ENCODE measurements around the gene TH.

The TH gene

DNA sequence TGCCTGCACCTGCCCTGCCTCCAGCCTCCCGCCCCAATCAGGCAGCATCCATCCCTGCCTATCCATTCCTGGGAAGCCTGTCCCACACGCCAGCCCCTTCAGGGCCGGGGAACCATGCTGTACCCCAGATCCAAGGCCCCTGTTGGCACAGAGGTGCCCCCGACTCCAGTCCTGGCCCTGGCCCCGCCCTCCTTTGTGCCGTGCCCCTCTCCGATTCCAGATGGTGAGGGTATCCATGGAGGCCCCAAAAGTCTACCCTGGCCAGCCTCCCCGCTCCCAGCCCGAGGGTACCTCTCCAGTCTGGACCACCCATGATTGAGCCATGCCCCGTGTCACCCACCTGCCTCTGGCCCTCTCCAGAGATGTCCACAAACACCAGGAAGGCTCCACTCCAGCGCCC is 2.7 kb upstream of the TH start:
- H3K4me3 ChIP-seq: no peak overlapping the region
- no peak overlapping the region for H3K27ac ChIP-seq
- TF ChIP-seq, protein P1, sequence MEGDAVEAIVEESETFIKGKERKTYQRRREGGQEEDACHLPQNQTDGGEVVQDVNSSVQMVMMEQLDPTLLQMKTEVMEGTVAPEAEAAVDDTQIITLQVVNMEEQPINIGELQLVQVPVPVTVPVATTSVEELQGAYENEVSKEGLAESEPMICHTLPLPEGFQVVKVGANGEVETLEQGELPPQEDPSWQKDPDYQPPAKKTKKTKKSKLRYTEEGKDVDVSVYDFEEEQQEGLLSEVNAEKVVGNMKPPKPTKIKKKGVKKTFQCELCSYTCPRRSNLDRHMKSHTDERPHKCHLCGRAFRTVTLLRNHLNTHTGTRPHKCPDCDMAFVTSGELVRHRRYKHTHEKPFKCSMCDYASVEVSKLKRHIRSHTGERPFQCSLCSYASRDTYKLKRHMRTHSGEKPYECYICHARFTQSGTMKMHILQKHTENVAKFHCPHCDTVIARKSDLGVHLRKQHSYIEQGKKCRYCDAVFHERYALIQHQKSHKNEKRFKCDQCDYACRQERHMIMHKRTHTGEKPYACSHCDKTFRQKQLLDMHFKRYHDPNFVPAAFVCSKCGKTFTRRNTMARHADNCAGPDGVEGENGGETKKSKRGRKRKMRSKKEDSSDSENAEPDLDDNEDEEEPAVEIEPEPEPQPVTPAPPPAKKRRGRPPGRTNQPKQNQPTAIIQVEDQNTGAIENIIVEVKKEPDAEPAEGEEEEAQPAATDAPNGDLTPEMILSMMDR (IDR thresholded peaks at IDR 0.05): no peak
- no peak for DNase-seq (ENCODE audit: low spot score)

DNA sequence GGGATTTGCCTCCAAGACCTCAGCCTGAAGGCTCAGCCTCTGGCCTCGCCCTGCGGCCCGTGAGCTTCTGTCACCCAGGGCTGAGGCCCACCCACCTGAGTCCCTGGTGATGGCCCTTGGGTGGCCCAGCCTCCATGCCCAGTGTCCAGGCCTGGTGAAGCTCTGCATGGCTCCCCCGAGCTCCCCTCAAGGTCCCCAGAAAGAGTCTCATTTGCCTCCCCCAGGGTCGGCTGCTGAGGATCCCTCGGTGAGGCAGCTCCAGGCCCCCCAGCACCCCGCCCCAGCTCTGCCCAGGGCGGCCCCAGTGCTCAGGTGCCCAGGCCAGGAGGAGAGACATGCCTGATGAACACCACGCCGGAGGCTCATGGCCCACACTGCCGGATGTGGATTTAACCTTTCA is 2.1 kb upstream of the TH start:
- H3K4me3 ChIP-seq: no peak overlapping the region
- TF ChIP-seq, protein P1 (IDR thresholded peaks at IDR 0.05): no peak
- no peak overlapping the region for H3K27ac ChIP-seq
- no peak for DNase-seq (ENCODE audit: low spot score)

DNA sequence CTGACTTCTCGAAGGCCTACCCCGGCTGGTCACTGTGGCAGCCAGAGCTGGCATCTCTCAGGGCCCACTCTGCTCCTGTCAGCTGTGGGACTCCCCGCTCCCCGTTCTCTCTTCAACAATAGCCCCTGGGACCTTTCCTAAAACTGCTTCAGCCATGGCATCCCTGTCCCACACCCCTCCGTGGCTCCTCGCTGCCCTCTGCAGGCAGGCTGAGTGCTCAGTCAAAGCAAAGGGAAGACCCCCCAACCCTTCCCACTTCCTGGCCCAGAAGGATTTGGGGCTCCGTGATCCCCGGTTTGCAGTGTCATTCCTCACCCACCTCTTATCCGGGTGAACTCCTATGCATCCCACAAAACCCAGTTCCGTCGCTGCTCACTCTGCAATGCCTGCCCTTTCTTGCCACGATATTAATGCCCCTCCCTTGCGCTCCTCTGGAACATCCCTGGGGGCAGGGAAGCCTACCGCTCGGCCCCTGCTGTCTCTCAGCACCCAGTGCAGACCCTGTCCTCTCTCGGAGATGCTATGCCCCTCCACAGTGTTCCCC is 1.6 kb upstream of the TH start:
- no peak overlapping the region for H3K4me3 ChIP-seq
- TF ChIP-seq, protein P1 (IDR thresholded peaks at IDR 0.05): no peak
- H3K27ac ChIP-seq: no peak overlapping the region
- DNase-seq (ENCODE audit: low spot score): no peak

DNA sequence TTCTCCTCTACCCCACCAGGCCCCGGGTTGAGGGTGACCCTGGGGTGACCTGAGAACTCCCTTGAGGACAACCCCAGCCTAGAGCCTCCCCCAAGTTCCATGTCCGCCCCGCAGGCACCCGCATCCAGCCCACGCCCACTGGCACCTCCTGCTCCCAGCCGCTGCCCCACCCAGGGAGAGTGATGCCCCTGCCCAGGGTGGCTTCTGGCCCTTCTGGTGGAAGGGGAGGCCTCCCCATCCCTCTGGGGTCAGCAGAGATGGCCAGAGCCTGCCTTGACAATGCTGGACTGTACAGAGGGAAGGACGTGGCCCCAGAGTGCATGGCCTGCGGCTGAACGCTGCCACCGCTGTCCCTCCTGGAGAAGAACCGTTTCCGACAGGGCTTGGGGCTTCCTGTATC is 1.1 kb upstream of the TH start:
- H3K27ac ChIP-seq: no peak overlapping the region
- TF ChIP-seq, protein P1 (IDR thresholded peaks at IDR 0.05): no peak
- no peak overlapping the region for H3K4me3 ChIP-seq
- DNase-seq (ENCODE audit: low spot score): no peak

DNA sequence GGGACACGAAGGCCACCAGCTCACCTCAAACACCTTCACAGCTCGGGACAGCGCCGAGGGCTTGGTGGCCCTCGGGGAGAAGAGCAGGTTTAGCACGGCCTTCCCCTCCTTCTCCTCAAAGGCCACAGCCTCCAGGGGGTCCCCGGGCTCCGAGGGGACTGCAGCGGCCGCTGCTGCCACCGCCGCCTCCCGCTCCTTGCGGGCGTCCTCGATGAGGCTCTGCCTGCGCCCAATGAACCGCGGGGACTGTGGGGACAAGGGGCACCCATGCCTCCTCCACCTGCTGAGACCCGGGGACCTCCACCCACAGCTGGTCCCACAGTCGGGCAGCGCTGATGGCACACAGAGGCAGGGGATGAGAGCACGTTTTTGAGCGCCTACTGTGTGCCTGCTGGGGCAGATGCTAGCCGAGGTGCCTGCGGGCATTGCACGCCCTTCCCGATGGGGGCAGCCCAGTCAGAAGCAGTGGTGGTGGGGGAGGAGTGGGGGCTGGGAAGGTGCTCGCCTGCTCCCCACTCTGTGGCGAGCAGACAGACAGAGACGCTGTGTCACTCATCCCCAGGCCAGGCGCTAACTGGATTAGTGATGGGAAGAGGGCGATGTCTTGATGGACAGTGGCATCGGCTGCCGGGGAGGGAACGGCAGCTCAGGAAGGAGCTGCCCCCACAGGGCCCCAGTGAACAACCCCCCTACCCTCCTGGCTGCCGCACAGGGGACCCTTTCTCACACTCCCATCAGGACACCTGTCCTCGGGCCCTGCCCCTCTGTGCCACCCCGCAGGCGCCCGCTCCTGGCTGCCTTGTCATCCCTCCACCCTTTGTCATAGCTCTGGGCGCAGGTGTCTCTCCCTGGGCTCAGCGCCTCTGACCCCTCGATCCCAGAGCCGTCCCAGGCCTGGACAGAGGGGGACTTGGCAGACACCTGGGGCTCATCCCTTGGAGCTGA is 1.7 kb downstream of the TH start:
- Histone ChIP-seq H3K27ac (no peak overlapping the region), H3K4me3 (no peak overlapping the region)
- TF ChIP-seq, protein P1 (IDR thresholded peaks at IDR 0.05): no peak
- no peak for DNase-seq (ENCODE audit: low spot score)

DNA sequence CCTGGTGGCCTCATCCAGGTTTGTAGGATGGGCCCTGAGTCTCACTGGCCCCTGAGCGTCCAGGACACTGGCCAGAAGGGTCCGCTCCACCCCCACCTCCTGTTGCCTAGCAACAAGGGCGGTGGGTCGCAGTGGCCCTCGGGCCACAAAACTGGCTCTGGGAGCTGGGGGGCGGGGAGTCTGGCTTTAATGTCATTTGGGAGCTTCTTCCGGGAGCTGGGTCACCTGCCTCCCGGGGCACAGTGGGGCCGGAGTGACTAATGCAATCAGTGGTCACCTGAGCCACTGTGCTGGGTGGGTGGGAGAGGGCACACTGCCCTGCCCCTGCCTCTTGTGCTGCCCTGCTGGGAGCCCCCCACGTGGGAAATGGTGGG is 2.6 kb downstream of the TH start:
- TF ChIP-seq, protein P1 (IDR thresholded peaks at IDR 0.05): no peak
- no peak for DNase-seq (ENCODE audit: low spot score)
- no peak overlapping the region for H3K4me3 ChIP-seq
- no peak overlapping the region for H3K27ac ChIP-seq

Data from coronary artery (tissue), 2 donors.